CD4-positive, alpha-beta memory T cell (primary cell): ENCODE measurements around the gene NOVA2. TPM values are rescaled to one million over a fixed set of nuclear protein-coding genes. Genes with fewer than 3 reads are reported as not detected.

Source experiments
- CTCF ChIA-PET: fragments of 350-600 bp; sonication (Branson Sonifier 250); formaldehyde crosslinking; loops from one replicate; lab custom pipeline; 2021; ENCODE audit warnings: inconsistent platforms; ENCODE audit not compliant: partially characterized antibody; lab: Charles Lee
- POLR2A ChIA-PET: fragments of 350-600 bp; sonication (Branson Sonifier 250); formaldehyde crosslinking; loops from one replicate; lab custom pipeline; 2021; ENCODE audit not compliant: partially characterized antibody; lab: Charles Lee
- DNase-seq, 5 donors: peaks; one replicate each; pipeline versions ENCODE4 v3.0.0 to v3.0.0-alpha.2; 2020 to 2022; ENCODE audit warnings: mixed read lengths in 1 of 5
- H3K27ac ChIP-seq: one replicate; pipeline ENCODE4 v1.7.0; 2013; ENCODE audit warnings: low read depth, low read length
- H3K27me3 ChIP-seq: 2 replicates; pipeline ENCODE4 v1.7.0; 2013; ENCODE audit warnings: mild to moderate bottlenecking, low read length, moderate library complexity; ENCODE audit not compliant: insufficient read depth
- H3K36me3 ChIP-seq: 2 replicates; pipeline ENCODE4 v1.7.0; 2013; ENCODE audit warnings: mild to moderate bottlenecking, low read length, moderate library complexity; ENCODE audit not compliant: insufficient read depth
- H3K4me1 ChIP-seq: 2 replicates; pipeline ENCODE4 v1.7.0; 2013; ENCODE audit warnings: mild to moderate bottlenecking, low read length, moderate library complexity; ENCODE audit not compliant: insufficient read depth
- H3K4me3 ChIP-seq, 2 donors: one replicate each; pipeline ENCODE4 v1.7.0; 2013; ENCODE audit warnings: low read length in 2 of 2, mild to moderate bottlenecking in 1 of 2
- H3K9me3 ChIP-seq, 2 donors: one replicate each; pipeline ENCODE4 v1.7.0; 2013; ENCODE audit warnings: low read length in 2 of 2, control low read depth in 1 of 2; ENCODE audit not compliant: control insufficient read depth in 1 of 2
- H3K27ac Mint-ChIP-seq, 7 donors: one replicate each; pipeline ENCODE4 v1.8.0; 2020 to 2021; ENCODE audit warnings: mixed read lengths in 7 of 7, mild to moderate bottlenecking in 6 of 7, inconsistent platforms in 3 of 7, moderate library complexity in 3 of 7
- H3K27me3 Mint-ChIP-seq, 2 donors: one replicate each; pipeline ENCODE4 v1.8.0; 2020 to 2021; ENCODE audit warnings: mixed read lengths in 2 of 2
- H3K36me3 Mint-ChIP-seq, 2 donors: one replicate each; pipeline ENCODE4 v1.8.0; 2020 to 2021; ENCODE audit warnings: mixed read lengths in 2 of 2, inconsistent platforms in 1 of 2, mild to moderate bottlenecking in 1 of 2
- H3K4me1 Mint-ChIP-seq, 4 donors: one replicate each; pipeline ENCODE4 v1.8.0; 2020 to 2021; ENCODE audit warnings: mixed read lengths in 4 of 4, mild to moderate bottlenecking in 1 of 4
- H3K4me3 Mint-ChIP-seq, 8 donors: one replicate each; pipeline ENCODE4 v1.8.0; 2020 to 2021; ENCODE audit warnings: mixed read lengths in 8 of 8, mild to moderate bottlenecking in 7 of 8, moderate library complexity in 6 of 8, inconsistent platforms in 3 of 8
- H3K9me3 Mint-ChIP-seq, 8 donors: one replicate each; pipeline ENCODE4 v1.8.0; 2020 to 2021; ENCODE audit warnings: mixed read lengths in 8 of 8, mild to moderate bottlenecking in 5 of 8, inconsistent platforms in 3 of 8, moderate library complexity in 1 of 8
- intact Hi-C: fragments of 100-400 bp; cut with micrococcal nuclease; formaldehyde crosslinking; loops from one replicate; pipeline ENCODE4 v1.15.1; 2023
- polyA plus RNA-seq, 2 donors: library from polyadenylated mRNA; unstranded; fragments of 300-500 nt; fragmentation: Illumina TruSeq; gene quantifications; one replicate each; pipeline ENCODE4 v1.2.3, GENCODE V29; 2021
- total RNA-seq, 2 experiments: library from RNA; stranded (reverse); gene quantifications; one replicate each; pipeline ENCODE4 v1.2.3, GENCODE V29; 2021

The NOVA2 gene
- total and polyA plus RNA-seq, 4 experiments from 2014 or later = not detected

DNA sequence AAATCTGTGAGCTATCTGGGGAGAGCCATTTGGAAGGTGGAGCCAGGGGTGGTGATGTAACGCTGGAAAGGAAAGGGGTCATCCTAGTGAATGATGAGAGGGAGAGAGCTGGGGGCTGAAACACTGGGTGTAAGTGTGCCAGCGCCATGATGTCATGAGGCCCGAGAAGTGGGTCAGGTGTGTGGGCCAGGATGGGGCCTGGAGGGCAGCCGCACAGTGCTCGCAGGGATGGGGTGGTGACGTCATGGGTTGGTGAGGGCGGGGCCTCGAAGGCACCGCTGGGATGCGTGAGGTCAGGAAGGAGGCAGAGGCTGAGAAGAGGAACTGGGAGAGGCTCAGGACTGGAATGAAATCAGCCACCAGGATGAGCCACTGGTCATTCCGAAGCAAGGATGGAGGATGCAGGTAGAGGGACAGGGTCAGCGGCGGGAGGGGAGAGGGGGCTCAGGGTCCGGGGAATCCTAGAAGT, 26.0 kb upstream of the NOVA2 start:
- CTCF ChIA-PET = interaction anchor here (4.6 kb wide), 1 partner anchor 11 kb away, joined by 15 read pairs; no protein-coding TSS in a partner anchor

DNA sequence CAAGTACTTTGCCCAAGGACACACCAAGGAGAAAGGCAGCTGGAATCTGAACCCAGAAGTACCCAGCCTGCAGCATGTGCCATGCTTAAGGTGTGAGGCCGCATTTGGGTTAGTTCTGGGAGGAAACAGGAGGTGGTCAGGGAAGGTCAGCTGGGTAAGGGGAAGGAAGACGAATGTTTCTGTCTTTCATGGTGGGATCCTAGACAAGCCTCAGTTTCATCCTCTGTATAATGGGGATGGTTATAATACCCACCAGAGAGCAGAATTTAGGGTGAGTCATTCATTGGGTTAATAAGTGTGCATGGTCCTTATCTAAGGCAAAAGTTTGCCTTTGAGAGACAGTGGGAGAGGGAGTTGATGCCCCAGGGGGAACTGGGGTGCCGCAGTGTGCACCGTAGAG, 25.2 kb upstream of the NOVA2 start:
- peaks cover 0 to 2% (median 0%) of the 10 kb centered on the region in 8 donors for H3K9me3 Mint-ChIP-seq
- peaks cover 22 to 27% (median 26%) of the 10 kb centered on the region in 4 donors for H3K4me1 Mint-ChIP-seq
- CTCF ChIA-PET = interaction anchor here (0.6 to 4.6 kb wide), 2 partner anchors 12 to 405 kb away, joined by 5 to 15 read pairs; no protein-coding TSS in a partner anchor
- Histone ChIP-seq H3K9me3 (no peaks in the 10 kb centered on the region), H3K4me1 (peaks cover 31% of the 10 kb centered on the region), H3K4me3 (no peak overlapping the region), H3K27ac (no peak overlapping the region), H3K36me3 (no peaks in the 10 kb centered on the region), H3K27me3 (no peaks in the 10 kb centered on the region)
- POLR2A ChIA-PET = interaction anchor here (0.9 kb wide), 1 partner anchor 18 kb away, joined by 4 read pairs; no protein-coding TSS in a partner anchor
- intact Hi-C loops = loop anchor here (10.0 kb wide), 2 partner anchors 204 to 414 kb away; partner anchors contain the start of genes DMWD and OPA3
- H3K4me3 Mint-ChIP-seq = peak overlapping the region in 3 of 8 donors; percentile 8 to 35 (median 20)
- peaks cover 3 to 7% of the 10 kb centered on the region in 2 donors for H3K36me3 Mint-ChIP-seq
- peak overlapping the region in 2 of 7 donors; percentile 33 to 48 for H3K27ac Mint-ChIP-seq
- no peaks in the 10 kb centered on the region for H3K27me3 Mint-ChIP-seq
- no peak for DNase-seq

More for the DNA sequence above, 26.0 kb upstream of the NOVA2 start:
- no peaks in the 10 kb centered on the region for H3K27me3 Mint-ChIP-seq
- intact Hi-C loops = loop anchor here (10.0 kb wide), 2 partner anchors 205 to 415 kb away; partner anchors contain the start of genes DMWD and OPA3
- peaks cover 26% of the 10 kb centered on the region for H3K4me1 ChIP-seq
- peaks cover 22 to 27% (median 26%) of the 10 kb centered on the region in 4 donors for H3K4me1 Mint-ChIP-seq
- H3K4me3 Mint-ChIP-seq = peak overlapping the region in 5 of 8 donors; percentile 33 to 70 (median 53)
- no peaks in the 10 kb centered on the region for H3K27me3 ChIP-seq
- no peak overlapping the region for H3K4me3 ChIP-seq
- peaks cover 6 to 7% of the 10 kb centered on the region in 2 donors for H3K36me3 Mint-ChIP-seq
- DNase-seq = peak in 1 of 5 donors; percentile 50
- H3K9me3 ChIP-seq = no peaks in the 10 kb centered on the region
- no peak overlapping the region for H3K27ac ChIP-seq
- peak overlapping the region in 1 of 7 donors; percentile 23 for H3K27ac Mint-ChIP-seq
- no peaks in the 10 kb centered on the region for H3K36me3 ChIP-seq
- POLR2A ChIA-PET = no interaction called here
- peaks cover 0 to 2% (median 0%) of the 10 kb centered on the region in 8 donors for H3K9me3 Mint-ChIP-seq

DNA sequence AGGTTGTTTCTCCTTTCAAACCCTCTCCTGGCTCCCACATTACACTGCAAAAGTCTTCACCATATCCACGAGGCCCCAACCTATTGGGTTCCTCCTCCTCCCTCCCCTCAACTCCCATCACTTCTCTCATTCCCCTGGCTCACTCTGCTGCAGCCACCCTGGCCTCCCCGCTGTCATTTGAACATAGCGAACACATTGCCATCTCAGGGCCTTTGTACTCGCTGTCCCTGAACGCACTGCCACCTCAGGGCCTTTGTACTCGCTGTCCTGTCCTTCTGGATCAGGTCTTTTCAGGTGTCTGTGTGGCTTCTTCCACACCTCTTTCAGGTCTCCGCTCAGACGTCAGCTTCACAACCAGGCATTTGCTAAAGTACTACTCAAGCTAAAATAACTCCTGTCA, 23.3 kb upstream of the NOVA2 start:
- ChIA-PET CTCF (interaction anchor here (3.3 to 4.6 kb wide), 2 partner anchors 14 to 20 kb away, joined by 15 to 16 read pairs; no protein-coding TSS in a partner anchor), POLR2A (no interaction called here)
- Mint-ChIP-seq H3K4me3 (peak overlapping the region in 3 of 8 donors; percentile 26 to 75 (median 62)), H3K36me3 (peaks cover 3 to 7% of the 10 kb centered on the region in 2 donors), H3K4me1 (peaks cover 22 to 27% (median 26%) of the 10 kb centered on the region in 4 donors), H3K27ac (peak overlapping the region in 4 of 7 donors; percentile 1 to 89 (median 55)), H3K27me3 (no peaks in the 10 kb centered on the region), H3K9me3 (peaks cover 0 to 2% (median 0%) of the 10 kb centered on the region in 8 donors)
- Histone ChIP-seq H3K27ac (no peak overlapping the region), H3K4me1 (peaks cover 31% of the 10 kb centered on the region), H3K4me3 (no peak overlapping the region), H3K36me3 (no peaks in the 10 kb centered on the region), H3K27me3 (no peaks in the 10 kb centered on the region), H3K9me3 (no peaks in the 10 kb centered on the region)
- DNase-seq = no peak
- intact Hi-C loops = loop anchor here (10.0 kb wide), 2 partner anchors 202 to 412 kb away; partner anchors contain the start of genes DMWD and OPA3

DNA sequence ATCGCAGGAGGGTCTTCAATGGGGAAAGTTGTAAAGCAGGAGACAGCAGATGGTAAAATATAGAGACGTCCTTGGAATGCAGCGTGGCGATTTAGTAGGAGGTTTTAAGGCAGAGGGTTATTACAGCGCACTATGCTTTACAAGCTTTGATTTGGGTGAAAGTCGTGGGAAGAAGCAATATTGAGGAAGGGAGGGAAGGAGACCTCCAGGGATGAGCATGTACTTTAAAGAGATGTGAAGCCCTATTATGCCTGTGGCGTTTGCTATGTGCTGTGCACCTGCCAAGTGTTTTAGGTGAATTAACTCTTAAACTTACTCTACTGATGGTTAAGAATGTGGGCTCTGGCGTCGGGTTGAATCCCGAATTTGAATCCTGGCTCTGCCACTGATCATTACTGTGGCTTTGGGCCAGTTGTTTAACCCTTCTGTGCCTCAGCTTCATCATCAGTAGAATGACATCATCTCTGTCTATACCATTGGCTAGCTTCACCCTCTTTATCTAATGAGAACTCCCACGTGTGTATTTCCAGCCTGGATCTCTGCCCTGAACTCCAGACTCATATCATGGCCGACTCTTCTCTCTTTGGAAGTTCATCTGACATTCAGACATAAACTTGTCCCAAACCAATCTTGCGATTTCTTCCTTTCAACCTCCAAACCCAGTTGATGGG, 22.2 kb upstream of the NOVA2 start:
- Histone ChIP-seq H3K36me3 (no peaks in the 10 kb centered on the region), H3K9me3 (no peaks in the 10 kb centered on the region), H3K4me3 (peak overlapping the region; percentile 75 to 78), H3K27ac (peak overlapping the region; percentile 88), H3K4me1 (peaks cover 31% of the 10 kb centered on the region), H3K27me3 (no peaks in the 10 kb centered on the region)
- intact Hi-C loops = loop anchor here (1.0 to 10.0 kb wide), 8 partner anchors 19 to 411 kb away; partner anchors contain the start of genes DMWD, IRF2BP1, MYPOP and OPA3
- POLR2A ChIA-PET = interaction anchor here (0.9 to 2.9 kb wide), 14 partner anchors 12 to 994 kb away, joined by 3 to 11 read pairs (median 4); partner anchors contain the start of genes DMWD, FOXA3, IRF2BP1 and MYPOP
- H3K27me3 Mint-ChIP-seq = peaks cover 0 to 2% of the 10 kb centered on the region in 2 donors
- no peak overlapping the region for H3K4me3 Mint-ChIP-seq
- H3K36me3 Mint-ChIP-seq = peaks cover 3 to 7% of the 10 kb centered on the region in 2 donors
- no peaks in the 10 kb centered on the region for H3K9me3 Mint-ChIP-seq
- peak overlapping the region in 1 of 7 donors; percentile 75 for H3K27ac Mint-ChIP-seq
- H3K4me1 Mint-ChIP-seq = peaks cover 16 to 26% (median 24%) of the 10 kb centered on the region in 4 donors
- CTCF ChIA-PET = interaction anchor here (1.0 to 4.6 kb wide), 5 partner anchors 15 to 227 kb away, joined by 3 to 16 read pairs (median 4); partner anchors contain the start of gene SIX5
- no peak for DNase-seq

DNA sequence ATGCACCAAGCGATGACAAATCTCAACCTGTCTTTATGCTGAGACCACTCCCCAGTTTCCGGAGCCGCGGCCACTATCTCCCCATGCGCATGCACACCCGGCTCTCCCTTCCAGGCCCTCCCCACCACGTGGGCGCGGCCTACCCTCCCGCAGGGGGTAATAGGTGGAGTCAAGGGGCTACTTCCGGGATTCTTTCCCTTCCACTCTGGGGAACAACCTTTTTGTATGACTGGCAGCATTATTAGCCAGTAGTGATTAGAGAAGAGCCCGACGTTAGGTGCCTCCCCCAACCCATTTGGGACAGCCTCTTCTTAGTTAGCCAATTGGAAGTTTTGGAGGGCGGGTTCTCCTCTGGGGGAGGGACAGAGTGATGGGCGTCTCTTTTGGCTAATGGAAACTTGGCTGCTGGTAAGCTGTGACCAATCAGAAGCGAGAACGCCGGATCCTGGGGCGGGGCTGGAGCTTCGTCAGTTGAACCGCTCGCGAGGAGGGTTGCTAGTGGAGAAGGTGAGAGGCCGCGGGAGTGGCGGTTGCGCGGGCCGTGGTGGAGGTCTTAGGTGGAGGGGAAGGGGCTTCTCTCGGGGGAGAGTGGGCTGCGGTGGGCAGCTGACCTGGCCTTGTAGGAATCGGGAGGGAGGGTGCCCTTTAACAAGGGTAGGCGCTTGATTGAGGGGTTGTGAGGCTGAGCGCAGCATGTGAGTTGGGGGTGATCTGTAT, 21.5 kb upstream of the NOVA2 start, which contains the start of gene CCDC61:
CCDC61 (plus strand) TSS at position 470 of the 717 bp plus-strand sequence. CDS start 7,552 bp downstream, outside the sequence.
- Histone ChIP-seq H3K27ac (peak within 1 kb of the TSS; percentile 88), H3K4me1 (peaks cover 25% of the 10 kb centered on the region), H3K9me3 (no peaks in the 10 kb centered on the region), H3K36me3 (no peaks in the 10 kb centered on the region), H3K27me3 (no peaks in the 10 kb centered on the region), H3K4me3 (peak within 1 kb of the TSS; percentile 75 to 78)
- POLR2A ChIA-PET = interaction anchor here (0.9 to 2.9 kb wide), 15 partner anchors 12 to 993 kb away, joined by 3 to 11 read pairs (median 4); partner anchors contain the start of genes DMWD, FOXA3, IRF2BP1 and MYPOP
- Mint-ChIP-seq H3K27me3 (peaks cover 2 to 6% of the 10 kb centered on the region in 2 donors), H3K4me3 (peak within 1 kb of the TSS in 2 of 8 donors; percentile 26 to 51), H3K27ac (peak within 1 kb of the TSS in 1 of 7 donors; percentile 75), H3K4me1 (peaks cover 9 to 19% (median 17%) of the 10 kb centered on the region in 4 donors), H3K36me3 (peaks cover 3 to 7% of the 10 kb centered on the region in 2 donors), H3K9me3 (no peaks in the 10 kb centered on the region)
- intact Hi-C loops = loop anchor here (1.0 to 10.0 kb wide), 8 partner anchors 20 to 410 kb away; partner anchors contain the start of genes DMWD, IRF2BP1, MYPOP and OPA3
- DNase-seq = peak; percentile 99 to 100 (median 99)
- CTCF ChIA-PET = interaction anchor here (1.0 to 4.6 kb wide), 5 partner anchors 15 to 226 kb away, joined by 3 to 16 read pairs (median 4); partner anchors contain the start of gene SIX5

DNA sequence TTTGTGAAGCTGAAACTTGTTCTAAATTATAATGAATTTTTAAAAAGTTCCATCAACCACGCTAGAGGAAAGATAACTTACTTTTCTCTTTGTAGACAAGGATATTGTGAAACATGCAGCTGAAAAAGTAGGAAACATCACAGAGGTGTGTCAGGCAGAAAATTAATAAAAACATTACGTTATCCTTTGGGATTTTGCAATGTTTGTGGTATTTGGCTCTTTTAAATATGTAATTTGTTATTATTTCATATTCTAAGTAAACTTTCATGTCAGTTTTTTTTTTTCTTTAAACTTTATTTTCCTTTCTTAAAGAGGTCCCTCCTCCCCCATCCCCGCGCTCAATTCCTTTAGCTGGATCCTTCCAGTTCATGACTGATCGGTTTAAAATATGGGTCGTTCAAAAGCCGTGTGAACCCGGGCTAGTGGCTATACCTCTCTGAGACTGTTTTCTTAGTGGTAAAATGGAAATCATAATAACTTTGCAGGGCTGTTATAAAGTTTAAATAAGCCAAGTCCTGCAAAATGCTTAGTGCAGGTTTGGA, 20.9 kb upstream of the NOVA2 start:
- H3K27me3 ChIP-seq = no peaks in the 10 kb centered on the region
- no peak for DNase-seq
- POLR2A ChIA-PET = interaction anchor here (0.9 to 2.9 kb wide), 8 partner anchors 13 to 411 kb away, joined by 3 to 11 read pairs (median 4); partner anchors contain the start of genes MYPOP, OPA3, QPCTL and SYMPK
- intact Hi-C loops = loop anchor here (10.0 kb wide), 2 partner anchors 200 to 410 kb away; partner anchors contain the start of genes DMWD and OPA3
- H3K36me3 ChIP-seq = no peaks in the 10 kb centered on the region
- CTCF ChIA-PET = interaction anchor here (1.0 to 3.3 kb wide), 4 partner anchors 15 to 226 kb away, joined by 3 to 16 read pairs (median 4); partner anchors contain the start of gene SIX5
- H3K9me3 ChIP-seq = no peaks in the 10 kb centered on the region
- H3K9me3 Mint-ChIP-seq = no peaks in the 10 kb centered on the region
- peaks cover 3 to 7% of the 10 kb centered on the region in 2 donors for H3K36me3 Mint-ChIP-seq
- peak overlapping the region in 1 of 2 donors; percentile 52 for H3K4me3 ChIP-seq
- H3K4me3 Mint-ChIP-seq = peak overlapping the region in 2 of 8 donors; percentile 26 to 51
- peaks cover 4 to 9% of the 10 kb centered on the region in 2 donors for H3K27me3 Mint-ChIP-seq
- peaks cover 19% of the 10 kb centered on the region for H3K4me1 ChIP-seq
- H3K27ac ChIP-seq = peak overlapping the region; percentile 41
- H3K27ac Mint-ChIP-seq = no peak overlapping the region
- H3K4me1 Mint-ChIP-seq = peaks cover 3 to 16% (median 12%) of the 10 kb centered on the region in 4 donors
